Breast epithelium (tissue), 3 donors: ENCODE results near the gene ZNF443.
"Not testable (repeated sequence)": the region's sequence is repeated elsewhere in the genome, so short reads cannot be mapped to it uniquely, and the experiment has no call there.

Experiments
- CTCF ChIP-seq, 3 donors: fragments of 450-650 bp; IDR thresholded peaks; one replicate each; pipeline ENCODE4 v1.5.1; 2016 to 2017; ENCODE audit warnings: antibody characterized with exemption in 3 of 3, mild to moderate bottlenecking in 3 of 3, moderate library complexity in 3 of 3
- POLR2A ChIP-seq: fragments of 450-650 bp; IDR thresholded peaks from one replicate; pipeline ENCODE4 v1.6.1; 2016; ENCODE audit warnings: antibody characterized with exemption, mild to moderate bottlenecking, moderate library complexity
- POLR2AphosphoS5 ChIP-seq, 3 donors: sonication (generic); formaldehyde crosslinking; IDR thresholded peaks; one replicate each; pipeline ENCODE4 v1.6.1; 2017; ENCODE audit warnings: antibody characterized with exemption in 3 of 3

- not testable (repeated sequence) for TF ChIP-seq CTCF (IDR thresholded peaks at IDR 0.05); POLR2A; POLR2AphosphoS5 (IDR thresholded peaks at IDR 0.05)
Observed at GRCh38 chr19:12386365-12386764, 54.5 kb downstream of the ZNF443 start.
